ENCODE results near the gene GPC3.
"Not testable (repeated sequence)": the region's sequence is repeated elsewhere in the genome, so short reads cannot be mapped to it uniquely, and the experiment has no call there.

GPC3 gene

DNA sequence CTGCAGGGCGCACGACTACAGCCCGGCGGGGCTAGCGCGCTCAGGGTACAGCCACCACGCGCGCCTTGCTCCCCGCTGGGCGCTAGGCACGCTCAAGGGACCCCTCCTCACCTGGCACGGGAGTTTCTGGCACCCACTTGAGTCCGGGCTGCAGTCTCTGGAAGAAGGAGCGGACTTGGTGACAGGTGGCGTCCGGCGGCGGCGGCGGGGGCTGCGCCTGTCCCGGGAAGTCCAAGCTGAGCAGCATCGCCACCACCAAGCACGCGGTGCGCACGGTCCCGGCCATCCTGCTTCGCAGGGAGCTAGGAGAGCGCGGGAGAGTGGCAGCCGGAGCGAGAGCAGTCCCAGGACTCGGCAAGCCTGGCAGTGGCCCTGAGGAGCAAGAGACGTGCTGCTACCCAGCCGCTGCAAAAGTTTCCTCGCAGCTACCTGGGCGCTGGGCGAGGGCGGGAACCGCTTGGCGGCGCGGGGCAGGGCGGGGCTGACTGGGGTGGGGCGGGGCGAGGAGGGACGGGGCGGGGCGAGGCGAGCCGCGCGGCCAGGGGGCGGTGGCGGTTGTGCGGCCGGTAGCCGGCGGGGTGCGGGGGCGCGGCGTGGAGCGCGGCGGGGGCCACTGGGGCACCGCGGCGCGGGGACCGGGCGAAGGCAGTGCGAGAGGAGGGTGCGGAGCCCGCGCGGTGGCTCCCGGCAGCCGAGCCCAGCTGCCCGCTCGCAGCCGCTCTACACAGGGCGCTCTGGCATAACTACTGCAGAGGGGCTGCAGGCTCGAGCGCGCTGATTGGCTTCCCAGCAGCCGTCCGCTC, at the start of gene GPC3:
GPC3 (minus strand) TSS at position 431 of the 803 bp plus-strand sequence.
- peaks cover 30% of the 10 kb centered on the region for H3K4me1 ChIP-seq (ENCODE audit: insufficient read depth, low read length)
- no peaks in the 10 kb centered on the region for H3K9me3 ChIP-seq (ENCODE audit: control insufficient read depth, insufficient read depth, low read length)
- peak within 1 kb of the TSS; percentile 50 for H3K9ac ChIP-seq (ENCODE audit: low read depth, low read length)
- no peaks in the 10 kb centered on the region for H3K36me3 ChIP-seq (ENCODE audit: insufficient read depth, low read length)

DNA sequence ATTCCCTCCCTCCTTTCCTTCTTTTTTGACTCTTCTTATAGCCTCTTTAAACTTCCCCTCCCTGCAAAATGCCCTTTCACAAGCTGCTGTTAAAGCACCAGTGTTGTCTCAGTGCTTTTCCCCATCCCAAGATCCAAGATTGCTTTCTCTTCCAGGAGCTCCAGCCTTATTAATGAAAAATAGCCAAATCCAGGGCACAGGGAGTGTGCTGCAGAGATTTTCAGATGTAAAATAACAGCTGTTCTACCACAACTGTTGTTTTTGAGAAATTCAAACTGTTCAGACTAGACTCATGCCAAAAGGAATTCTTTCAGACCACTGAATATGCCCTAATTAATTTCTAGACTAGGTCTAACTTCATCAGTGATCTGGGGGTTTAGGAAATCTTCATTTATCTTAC, 47.0 kb upstream of the GPC3 start:
- H3K36me3 ChIP-seq (ENCODE audit: insufficient read depth, low read length): no peaks in the 10 kb centered on the region
- no peaks in the 10 kb centered on the region for H3K4me1 ChIP-seq (ENCODE audit: insufficient read depth, low read length)
- no peak overlapping the region for H3K9ac ChIP-seq (ENCODE audit: low read depth, low read length)
- H3K9me3 ChIP-seq (ENCODE audit: control insufficient read depth, insufficient read depth, low read length): no peaks in the 10 kb centered on the region

DNA sequence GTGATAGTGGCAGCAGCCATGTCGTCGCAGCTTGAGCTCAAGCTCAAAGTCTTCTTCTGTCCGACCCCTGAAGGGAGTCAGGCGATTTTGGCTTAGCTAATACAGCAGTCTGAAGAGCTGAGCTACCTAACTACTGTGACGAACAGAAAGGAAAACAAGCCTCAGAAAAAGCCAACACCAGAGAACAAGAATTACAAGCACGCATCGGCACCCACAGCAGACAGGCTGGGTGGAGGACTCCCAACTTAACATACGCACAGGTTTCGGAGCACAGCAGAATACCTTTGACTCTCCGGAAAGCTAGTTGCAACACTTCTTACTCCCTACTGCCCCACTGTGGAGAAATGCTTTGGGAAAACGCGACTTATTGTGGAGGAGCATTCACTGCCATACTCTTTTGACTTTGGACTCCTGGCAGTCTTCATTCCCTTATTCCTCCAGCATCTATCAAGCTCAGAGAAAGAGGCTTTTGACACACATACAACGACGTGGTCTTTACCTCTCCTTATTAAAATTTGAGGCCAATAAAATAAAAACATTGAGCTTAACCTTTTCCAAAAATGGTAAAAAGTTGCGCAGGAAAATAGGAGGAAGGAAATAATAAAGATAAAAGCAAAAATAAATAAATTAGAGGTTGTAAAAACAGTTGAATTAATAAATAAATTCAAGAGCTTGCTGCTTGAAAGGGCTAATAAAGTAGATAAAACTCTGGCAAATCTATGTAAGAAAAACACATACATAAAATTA, 41.3 kb upstream of the GPC3 start:
- Histone ChIP-seq H3K9ac (ENCODE audit: low read depth, low read length) (peak overlapping the region; percentile 65), H3K36me3 (ENCODE audit: insufficient read depth, low read length) (no peaks in the 10 kb centered on the region), H3K9me3 (ENCODE audit: control insufficient read depth, insufficient read depth, low read length) (no peaks in the 10 kb centered on the region), H3K4me1 (ENCODE audit: insufficient read depth, low read length) (no peaks in the 10 kb centered on the region)

DNA sequence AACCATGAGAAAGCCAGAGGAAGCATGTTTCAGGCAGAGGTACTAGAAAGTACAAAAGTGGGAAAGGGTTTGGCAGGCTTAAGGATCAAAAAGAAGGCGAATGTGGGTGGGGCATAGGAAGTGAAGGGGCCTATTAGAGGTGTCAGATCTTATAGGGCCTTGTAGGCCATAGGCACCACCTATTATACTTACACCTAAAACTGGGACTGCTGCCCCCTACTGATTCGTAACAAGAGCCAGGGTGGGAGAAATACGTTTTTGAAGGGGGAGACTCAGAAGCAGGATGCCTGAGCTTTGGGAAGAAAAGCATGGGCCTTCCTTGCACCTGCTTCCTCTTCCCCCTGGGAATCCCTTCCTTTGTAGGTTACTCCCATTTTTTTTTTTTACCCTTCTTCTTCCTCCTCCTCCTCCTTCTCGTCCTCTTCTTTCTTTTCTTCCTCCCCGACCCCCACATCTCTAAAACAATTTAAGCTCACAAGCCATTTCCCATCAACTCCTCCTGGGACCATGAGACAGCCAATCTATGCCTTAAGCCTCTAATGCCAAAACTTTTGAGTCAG, 40.7 kb upstream of the GPC3 start:
- no peaks in the 10 kb centered on the region for H3K4me1 ChIP-seq (ENCODE audit: insufficient read depth, low read length)

DNA sequence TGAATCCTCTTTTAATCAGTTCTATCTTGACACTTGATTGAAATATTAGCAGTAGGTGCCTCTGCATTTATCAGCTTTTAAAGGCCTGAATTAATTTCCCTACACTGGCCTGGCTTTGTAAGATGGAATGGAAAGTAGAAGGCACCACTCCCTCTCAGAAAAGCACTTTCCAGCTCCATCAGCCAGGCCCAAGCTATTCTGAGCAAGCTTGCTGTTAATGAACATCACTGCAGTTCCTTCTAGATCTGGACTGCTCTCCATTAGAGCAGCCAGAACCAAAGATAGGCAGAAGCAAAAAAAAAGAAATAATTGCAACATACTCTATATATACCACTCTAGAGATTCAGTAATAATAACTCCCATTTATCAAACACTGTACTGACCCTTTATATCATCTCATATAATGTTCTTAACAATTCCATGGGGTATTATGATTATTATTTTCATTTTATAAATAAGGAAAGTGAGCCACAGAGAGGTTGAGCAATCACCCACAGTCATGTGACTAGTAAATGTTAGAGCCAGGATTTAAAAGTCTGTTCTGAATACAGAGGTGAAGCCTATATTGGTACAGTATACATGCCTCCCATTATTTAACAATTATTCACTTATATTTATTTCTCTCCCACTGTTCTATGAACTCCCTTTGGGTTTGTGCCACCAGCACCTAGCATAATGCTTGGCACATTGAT, 39.4 kb upstream of the GPC3 start:
- no peaks in the 10 kb centered on the region for H3K4me1 ChIP-seq (ENCODE audit: insufficient read depth, low read length)
- H3K9ac ChIP-seq (ENCODE audit: low read depth, low read length): no peak overlapping the region
- no peaks in the 10 kb centered on the region for H3K36me3 ChIP-seq (ENCODE audit: insufficient read depth, low read length)
- no peaks in the 10 kb centered on the region for H3K9me3 ChIP-seq (ENCODE audit: control insufficient read depth, insufficient read depth, low read length)

More for the DNA sequence above, 40.7 kb upstream of the GPC3 start:
- Histone ChIP-seq H3K36me3 (ENCODE audit: insufficient read depth, low read length) (no peaks in the 10 kb centered on the region), H3K9ac (ENCODE audit: low read depth, low read length) (peak overlapping the region; percentile 65), H3K9me3 (ENCODE audit: control insufficient read depth, insufficient read depth, low read length) (no peaks in the 10 kb centered on the region)

DNA sequence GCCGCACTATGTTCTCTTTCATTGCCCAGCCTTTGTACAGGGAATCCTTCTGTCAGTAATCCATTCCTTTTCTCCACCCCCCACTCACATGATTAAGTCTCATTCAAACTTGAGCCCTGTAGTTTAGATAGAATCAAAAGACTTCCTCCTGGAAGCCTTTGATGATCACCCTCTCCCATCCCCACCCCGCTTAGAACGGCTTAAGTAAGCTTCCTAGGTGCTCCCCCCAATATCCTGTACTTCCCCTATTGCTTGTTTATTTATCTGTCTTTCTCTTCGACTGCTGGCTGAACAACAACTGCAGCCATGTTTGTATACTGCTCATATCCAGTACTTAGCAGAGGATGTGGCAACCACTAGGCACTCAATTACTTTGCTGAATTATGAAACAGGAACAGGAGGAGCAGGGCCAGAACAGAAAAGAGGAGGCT, 38.5 kb upstream of the GPC3 start:
- H3K9me3 ChIP-seq (ENCODE audit: control insufficient read depth, insufficient read depth, low read length): no peaks in the 10 kb centered on the region
- H3K9ac ChIP-seq (ENCODE audit: low read depth, low read length): no peak overlapping the region
- H3K36me3 ChIP-seq (ENCODE audit: insufficient read depth, low read length): no peaks in the 10 kb centered on the region
- H3K4me1 ChIP-seq (ENCODE audit: insufficient read depth, low read length): no peaks in the 10 kb centered on the region

DNA sequence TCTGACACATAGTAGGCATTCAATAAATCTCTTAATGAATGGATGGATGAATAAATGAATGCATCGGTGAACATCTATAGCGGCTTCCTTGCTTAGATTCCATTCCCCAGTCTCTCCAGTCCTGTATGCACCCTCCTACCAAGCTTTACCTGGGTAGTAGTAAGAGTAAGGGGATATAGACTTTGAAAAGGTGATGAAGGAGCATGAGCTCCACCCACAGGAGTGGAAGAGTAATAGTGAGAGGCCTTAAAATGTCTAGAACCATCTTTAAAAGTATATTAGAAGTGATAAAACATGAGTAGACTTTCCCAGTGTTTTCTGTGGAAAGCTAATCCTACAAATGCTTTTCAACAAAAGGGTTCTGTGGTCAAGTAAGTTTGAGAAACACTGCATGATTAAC, 35.5 kb upstream of the GPC3 start:
- Histone ChIP-seq H3K4me1 (ENCODE audit: insufficient read depth, low read length) (no peaks in the 10 kb centered on the region), H3K9me3 (ENCODE audit: control insufficient read depth, insufficient read depth, low read length) (no peaks in the 10 kb centered on the region), H3K9ac (ENCODE audit: low read depth, low read length) (no peak overlapping the region), H3K36me3 (ENCODE audit: insufficient read depth, low read length) (no peaks in the 10 kb centered on the region)

DNA sequence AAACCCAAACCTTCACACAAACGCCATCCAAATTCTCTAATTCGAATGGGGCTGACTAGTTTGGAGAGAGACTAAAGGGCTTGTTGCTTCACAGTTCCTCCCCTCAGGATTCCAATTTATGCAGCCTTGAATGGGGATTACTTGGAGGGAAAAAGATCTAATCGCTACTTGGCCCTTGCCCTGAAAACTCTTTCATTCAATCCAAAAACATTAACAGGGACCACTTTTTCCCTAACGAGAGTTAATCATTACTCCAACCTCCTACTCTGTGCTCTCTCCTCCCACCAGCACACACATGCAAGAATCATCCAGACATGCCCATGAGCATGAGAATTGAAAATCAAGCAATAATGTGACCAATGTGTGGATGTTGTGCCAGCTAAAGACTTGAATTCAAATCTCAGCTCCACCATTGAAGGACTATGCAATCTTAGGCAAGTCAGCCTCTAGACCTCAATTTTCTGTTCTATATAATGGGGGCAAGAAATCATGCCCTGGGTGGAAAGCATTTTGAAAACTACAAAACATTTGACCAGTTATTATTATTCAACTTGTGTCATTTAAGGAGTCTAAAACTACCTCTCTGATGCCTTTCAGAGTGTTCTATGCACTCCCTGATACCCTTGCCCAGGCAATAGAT, 34.3 kb upstream of the GPC3 start:
- H3K36me3 ChIP-seq (ENCODE audit: insufficient read depth, low read length): no peaks in the 10 kb centered on the region
- H3K9me3 ChIP-seq (ENCODE audit: control insufficient read depth, insufficient read depth, low read length): no peaks in the 10 kb centered on the region
- H3K4me1 ChIP-seq (ENCODE audit: insufficient read depth, low read length): no peaks in the 10 kb centered on the region
- H3K9ac ChIP-seq (ENCODE audit: low read depth, low read length): no peak overlapping the region

DNA sequence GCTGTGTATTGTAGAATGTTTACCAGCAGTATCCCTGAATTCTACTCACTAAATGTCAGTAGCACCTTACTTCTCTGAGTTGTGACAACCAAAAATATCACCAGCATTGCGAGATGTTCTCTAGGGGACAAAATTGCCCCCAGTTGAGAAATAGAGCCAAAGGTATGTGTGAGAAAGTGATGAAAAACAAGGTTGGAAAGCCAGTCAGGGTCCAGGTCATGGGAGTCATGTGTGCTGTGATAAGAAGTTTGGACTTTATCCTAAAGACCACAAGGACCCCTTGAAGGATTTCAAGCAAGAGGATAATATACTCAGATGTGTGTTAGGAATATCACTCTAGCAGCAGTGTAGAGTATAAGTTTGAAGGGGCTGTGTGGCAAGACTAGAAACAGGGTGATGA, 30.9 kb upstream of the GPC3 start:
- not testable (repeated sequence) for H3K9ac ChIP-seq (ENCODE audit: low read depth, low read length); H3K36me3 ChIP-seq (ENCODE audit: insufficient read depth, low read length); H3K9me3 ChIP-seq (ENCODE audit: control insufficient read depth, insufficient read depth, low read length); H3K4me1 ChIP-seq (ENCODE audit: insufficient read depth, low read length)

DNA sequence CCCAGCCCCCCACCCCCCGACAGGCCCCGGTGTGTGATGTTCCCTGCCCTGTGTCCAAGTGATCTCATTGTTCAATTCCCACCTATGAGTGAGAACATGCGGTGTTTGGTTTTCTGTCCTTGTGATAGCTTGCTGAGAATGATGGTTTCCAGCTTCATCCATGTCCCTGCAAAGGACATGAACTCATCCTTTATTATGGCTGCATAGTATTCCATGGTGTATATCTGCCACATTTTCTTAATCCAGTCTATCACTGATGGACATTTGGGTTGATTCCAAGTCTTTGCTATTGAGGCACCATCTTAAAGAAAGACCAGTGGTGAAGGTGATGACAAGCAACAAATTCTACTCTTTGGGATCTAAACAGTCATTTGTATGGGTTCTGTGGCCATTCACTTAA, 30.1 kb upstream of the GPC3 start:
- H3K9me3 ChIP-seq (ENCODE audit: control insufficient read depth, insufficient read depth, low read length); H3K36me3 ChIP-seq (ENCODE audit: insufficient read depth, low read length); H3K4me1 ChIP-seq (ENCODE audit: insufficient read depth, low read length); H3K9ac ChIP-seq (ENCODE audit: low read depth, low read length): not testable (repeated sequence)

DNA sequence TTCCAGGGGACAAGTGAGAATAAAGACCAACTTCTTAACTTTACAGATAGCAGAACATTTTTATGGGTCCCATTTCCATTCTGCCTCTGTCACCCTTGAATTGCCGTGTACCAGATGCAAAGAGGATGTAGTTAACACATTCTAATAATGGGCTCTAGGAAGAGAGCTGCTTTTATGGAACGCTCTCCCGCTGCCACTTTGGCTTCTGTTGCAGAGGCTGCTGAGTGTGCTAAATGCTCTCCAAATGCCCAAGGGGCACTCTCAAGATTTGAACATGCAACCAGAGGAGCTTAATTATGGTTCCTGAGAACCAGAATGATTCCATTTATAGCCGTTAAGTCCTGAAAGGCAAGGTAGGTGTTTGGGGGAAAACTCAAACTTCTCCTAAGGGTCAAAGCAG, 28.1 kb upstream of the GPC3 start:
- Histone ChIP-seq H3K36me3 (ENCODE audit: insufficient read depth, low read length) (no peaks in the 10 kb centered on the region), H3K9me3 (ENCODE audit: control insufficient read depth, insufficient read depth, low read length) (no peaks in the 10 kb centered on the region; the same call in 1 of the 2 replicates), H3K4me1 (ENCODE audit: insufficient read depth, low read length) (no peaks in the 10 kb centered on the region), H3K9ac (ENCODE audit: low read depth, low read length) (no peak overlapping the region)

DNA sequence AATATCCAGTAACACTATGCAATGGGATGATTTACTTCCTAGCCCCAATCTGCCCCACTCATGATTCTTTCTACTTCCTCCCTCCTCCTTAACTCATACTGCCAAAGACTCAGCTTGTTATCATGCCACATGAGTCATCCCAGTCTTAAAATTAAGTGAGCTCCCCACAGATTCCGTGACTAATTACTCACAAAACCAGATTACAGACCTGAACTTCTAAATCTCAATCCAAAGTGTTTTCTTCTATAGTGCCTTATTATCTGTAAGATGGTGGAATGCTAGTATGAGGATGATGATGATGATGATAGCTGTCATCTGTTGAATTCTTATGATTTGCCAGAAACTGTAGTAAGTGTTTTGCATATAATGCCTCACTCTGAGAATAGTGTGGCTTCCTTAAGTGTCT, 27.7 kb upstream of the GPC3 start:
- H3K36me3 ChIP-seq (ENCODE audit: insufficient read depth, low read length): no peaks in the 10 kb centered on the region
- no peaks in the 10 kb centered on the region for H3K4me1 ChIP-seq (ENCODE audit: insufficient read depth, low read length)
- no peaks in the 10 kb centered on the region; the same call in 1 of the 2 replicates for H3K9me3 ChIP-seq (ENCODE audit: control insufficient read depth, insufficient read depth, low read length)
- H3K9ac ChIP-seq (ENCODE audit: low read depth, low read length): no peak overlapping the region

DNA sequence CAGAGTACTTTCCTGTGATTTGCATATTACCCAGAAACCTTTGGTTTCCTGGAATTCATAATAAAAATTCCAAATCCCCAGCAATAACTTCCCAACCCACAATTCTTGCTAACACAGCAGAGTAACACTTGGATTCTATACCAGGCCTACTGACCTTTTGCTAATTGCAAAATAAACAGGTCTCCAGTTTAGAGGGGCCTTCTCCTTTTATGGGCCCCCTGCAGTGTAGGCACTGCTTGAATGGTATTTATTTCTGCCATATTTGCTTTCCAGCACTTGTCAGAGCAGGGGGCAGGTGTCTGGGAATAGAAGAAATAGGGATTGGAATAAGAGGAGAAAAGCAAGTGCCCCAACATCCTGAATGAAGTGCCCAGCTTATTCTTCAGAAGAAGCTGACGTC, 25.3 kb upstream of the GPC3 start:
- Histone ChIP-seq H3K4me1 (ENCODE audit: insufficient read depth, low read length) (no peaks in the 10 kb centered on the region), H3K9me3 (ENCODE audit: control insufficient read depth, insufficient read depth, low read length) (no peaks in the 10 kb centered on the region; the same call in 1 of the 2 replicates), H3K36me3 (ENCODE audit: insufficient read depth, low read length) (no peaks in the 10 kb centered on the region), H3K9ac (ENCODE audit: low read depth, low read length) (no peak overlapping the region)

DNA sequence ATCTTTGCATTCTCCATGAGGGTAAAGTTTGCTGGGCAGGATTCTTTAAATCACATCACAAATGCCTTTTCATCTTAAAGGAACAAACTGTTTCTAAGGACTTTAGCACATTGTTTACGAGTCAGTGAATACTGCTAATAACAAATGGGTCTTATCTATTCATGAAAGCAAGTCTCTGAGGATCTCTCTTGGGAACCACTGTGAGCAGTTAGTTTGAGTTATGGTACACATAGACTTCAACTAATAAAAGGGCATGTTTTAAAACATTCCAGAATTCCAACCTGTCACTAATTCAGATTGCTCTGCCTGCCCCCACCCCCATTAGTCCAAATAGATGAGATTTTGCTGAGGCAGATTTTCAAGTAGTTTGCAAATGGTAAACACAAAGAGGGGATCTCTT, 22.3 kb upstream of the GPC3 start:
- Histone ChIP-seq H3K9me3 (ENCODE audit: control insufficient read depth, insufficient read depth, low read length) (no peaks in the 10 kb centered on the region; the same call in 1 of the 2 replicates), H3K36me3 (ENCODE audit: insufficient read depth, low read length) (no peaks in the 10 kb centered on the region), H3K4me1 (ENCODE audit: insufficient read depth, low read length) (peaks cover 8% of the 10 kb centered on the region; the same call in 1 of the 2 replicates), H3K9ac (ENCODE audit: low read depth, low read length) (no peak overlapping the region)

Data from ES-I3 (cell line).